ENCODE data around the gene JCAD. TPM values are rescaled to one million over a fixed set of nuclear protein-coding genes. Genes with fewer than 3 reads are reported as not detected.

Gene JCAD
- total RNA-seq, 1 donor from 2014 or later: 3.3 TPM

DNA sequence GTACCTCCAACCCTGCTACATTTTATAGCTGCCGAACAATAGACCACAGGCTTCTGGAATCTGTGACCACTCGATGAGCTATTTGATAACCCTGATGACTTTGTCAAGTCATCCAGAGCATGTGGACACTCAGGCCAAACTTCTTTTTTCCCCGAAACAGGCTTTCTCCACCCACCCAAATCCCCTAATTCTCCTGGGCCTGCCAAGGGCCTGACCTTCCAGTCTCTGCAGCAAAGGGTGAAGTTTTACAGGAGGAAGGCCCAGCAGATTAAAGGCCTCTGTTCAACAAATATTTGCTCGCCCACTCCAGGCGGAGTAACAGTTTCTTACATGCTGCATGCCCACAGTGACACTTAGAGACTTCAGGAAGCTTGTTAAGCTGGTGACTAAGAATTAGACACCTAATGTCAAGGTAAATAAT is 2.0 kb downstream of the JCAD start:
- TF ChIP-seq, protein P1, sequence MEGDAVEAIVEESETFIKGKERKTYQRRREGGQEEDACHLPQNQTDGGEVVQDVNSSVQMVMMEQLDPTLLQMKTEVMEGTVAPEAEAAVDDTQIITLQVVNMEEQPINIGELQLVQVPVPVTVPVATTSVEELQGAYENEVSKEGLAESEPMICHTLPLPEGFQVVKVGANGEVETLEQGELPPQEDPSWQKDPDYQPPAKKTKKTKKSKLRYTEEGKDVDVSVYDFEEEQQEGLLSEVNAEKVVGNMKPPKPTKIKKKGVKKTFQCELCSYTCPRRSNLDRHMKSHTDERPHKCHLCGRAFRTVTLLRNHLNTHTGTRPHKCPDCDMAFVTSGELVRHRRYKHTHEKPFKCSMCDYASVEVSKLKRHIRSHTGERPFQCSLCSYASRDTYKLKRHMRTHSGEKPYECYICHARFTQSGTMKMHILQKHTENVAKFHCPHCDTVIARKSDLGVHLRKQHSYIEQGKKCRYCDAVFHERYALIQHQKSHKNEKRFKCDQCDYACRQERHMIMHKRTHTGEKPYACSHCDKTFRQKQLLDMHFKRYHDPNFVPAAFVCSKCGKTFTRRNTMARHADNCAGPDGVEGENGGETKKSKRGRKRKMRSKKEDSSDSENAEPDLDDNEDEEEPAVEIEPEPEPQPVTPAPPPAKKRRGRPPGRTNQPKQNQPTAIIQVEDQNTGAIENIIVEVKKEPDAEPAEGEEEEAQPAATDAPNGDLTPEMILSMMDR (conservative IDR thresholded peaks at IDR 0.05; ENCODE audit: low read depth, low read length): peak; percentile 8
- no peak overlapping the region for H3K4me3 ChIP-seq (ENCODE audit: low read depth, low read length)
- no peak for DNase-seq (ENCODE audit: low read depth)

DNA sequence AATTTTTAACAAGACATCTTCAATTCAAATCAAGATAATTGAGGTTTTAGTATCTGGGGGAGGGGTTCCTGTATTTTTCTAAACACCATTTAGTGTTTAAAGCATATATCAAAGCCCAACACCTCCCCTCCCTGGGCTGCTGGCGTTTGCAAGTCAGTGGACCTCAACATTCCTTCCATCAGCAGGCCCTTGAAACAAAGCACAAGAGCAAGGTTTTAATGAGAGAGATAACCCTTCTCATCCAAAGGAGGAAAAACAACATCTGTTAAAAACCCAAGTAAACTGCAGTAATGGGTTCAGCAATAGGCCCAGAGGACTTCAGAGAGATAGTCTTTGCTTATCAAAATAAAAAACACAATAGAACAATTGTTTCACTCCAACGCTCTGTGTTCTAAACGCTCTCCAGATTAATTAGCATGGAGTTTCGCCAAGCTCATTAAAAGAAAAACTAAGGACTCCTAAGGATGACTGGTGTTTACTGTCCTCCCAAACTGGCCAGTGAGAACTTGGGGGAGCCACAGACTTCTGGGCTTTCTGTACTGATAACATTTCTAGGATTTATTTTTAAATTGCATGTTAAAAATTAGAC is 2.5 kb downstream of the JCAD start:
- TF ChIP-seq, protein P1 (conservative IDR thresholded peaks at IDR 0.05; ENCODE audit: low read depth, low read length): no peak
- no peak overlapping the region for H3K4me3 ChIP-seq (ENCODE audit: low read depth, low read length)
- DNase-seq (ENCODE audit: low read depth): no peak

DNA sequence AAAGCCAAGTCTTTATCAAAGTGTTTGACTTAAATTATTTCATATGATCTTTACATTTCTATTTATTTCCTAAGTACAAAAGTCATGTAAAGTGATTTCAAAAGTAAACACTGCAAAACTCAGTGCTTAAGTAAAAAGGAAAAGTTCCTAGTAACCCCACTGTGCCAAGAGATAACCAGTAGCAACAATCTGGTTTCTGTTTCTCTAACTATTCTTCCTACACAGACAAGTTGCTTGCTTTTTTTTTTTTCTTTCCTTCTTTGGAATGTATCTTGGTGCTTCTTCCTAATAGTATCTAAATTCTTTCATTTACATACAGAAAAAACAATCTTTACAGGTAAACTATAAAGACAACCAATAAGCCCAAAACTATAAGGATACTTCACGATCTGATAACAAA is 3.1 kb downstream of the JCAD start:
- DNase-seq (ENCODE audit: low read depth): no peak
- TF ChIP-seq, protein P1 (conservative IDR thresholded peaks at IDR 0.05; ENCODE audit: low read depth, low read length): no peak

DNA sequence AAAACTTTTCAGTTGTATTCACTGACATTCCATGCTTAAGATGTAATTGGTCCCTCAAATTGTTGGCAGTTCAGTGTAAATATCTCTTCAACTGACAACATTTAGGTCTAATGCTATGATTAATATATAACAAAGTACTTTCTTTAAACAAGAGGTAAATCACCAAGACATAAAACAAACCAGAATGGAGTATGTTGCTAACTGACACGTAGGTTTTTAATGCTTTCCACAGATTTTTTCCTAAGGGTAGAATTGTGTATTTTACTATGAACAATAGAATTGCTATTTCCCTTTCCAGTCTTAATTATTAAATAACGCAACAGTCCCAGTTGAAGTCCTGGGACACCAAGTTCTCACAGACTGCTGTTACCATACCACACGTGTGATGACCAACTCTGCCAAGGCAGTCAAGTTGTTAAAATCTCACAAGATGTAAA is 4.1 kb downstream of the JCAD start:
- no peak for DNase-seq (ENCODE audit: low read depth)
- no peak overlapping the region for H3K4me3 ChIP-seq (ENCODE audit: low read depth, low read length)
- TF ChIP-seq, protein P1 (conservative IDR thresholded peaks at IDR 0.05; ENCODE audit: low read depth, low read length): no peak

More for the DNA sequence above, 3.1 kb downstream of the JCAD start:
- no peak overlapping the region for H3K4me3 ChIP-seq (ENCODE audit: low read depth, low read length)

DNA sequence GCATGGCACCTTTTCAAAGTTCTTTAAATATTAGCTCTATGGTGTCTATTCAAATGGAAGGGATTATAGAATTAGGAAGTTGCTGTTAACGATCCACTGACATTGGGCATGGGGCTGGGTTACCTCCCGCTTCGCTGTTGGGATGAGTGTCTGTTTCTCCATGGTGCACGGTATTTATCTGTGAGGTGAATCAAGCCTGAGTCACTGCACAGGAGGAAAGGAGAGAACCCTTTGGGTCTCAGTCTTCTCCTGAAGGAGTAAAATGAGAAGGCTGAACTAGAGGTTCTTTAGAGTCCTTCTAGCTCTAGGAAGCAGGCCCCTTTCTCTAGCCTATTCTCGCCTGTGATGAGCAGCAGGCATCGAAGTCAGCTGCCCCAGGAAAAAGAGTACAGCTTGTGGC is 7.3 kb downstream of the JCAD start:
- TF ChIP-seq, protein P1 (conservative IDR thresholded peaks at IDR 0.05; ENCODE audit: low read depth, low read length): no peak
- no peak for DNase-seq (ENCODE audit: low read depth)

DNA sequence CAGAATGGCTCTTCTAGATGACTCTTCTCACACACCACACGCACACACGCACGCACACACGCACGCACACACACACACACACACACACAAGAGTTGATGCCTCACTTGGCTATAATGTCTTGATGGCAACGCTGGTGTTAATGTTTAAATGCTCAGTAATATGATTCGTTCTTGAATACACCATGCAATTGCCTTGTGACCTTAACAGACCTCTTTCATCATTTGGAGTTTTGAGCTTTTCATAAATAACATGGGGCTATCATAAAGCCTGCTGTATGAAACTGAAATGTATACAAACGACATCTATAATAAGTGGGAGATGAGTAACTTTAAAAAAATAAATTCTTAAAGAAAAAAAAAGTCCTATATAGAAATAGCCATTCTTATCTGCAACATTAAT is 8.2 kb downstream of the JCAD start:
- DNase-seq (ENCODE audit: low read depth): no peak
- TF ChIP-seq, protein P1 (conservative IDR thresholded peaks at IDR 0.05; ENCODE audit: low read depth, low read length): no peak

More for the DNA sequence above, 7.3 kb downstream of the JCAD start:
- no peak overlapping the region for H3K4me3 ChIP-seq (ENCODE audit: low read depth, low read length)

DNA sequence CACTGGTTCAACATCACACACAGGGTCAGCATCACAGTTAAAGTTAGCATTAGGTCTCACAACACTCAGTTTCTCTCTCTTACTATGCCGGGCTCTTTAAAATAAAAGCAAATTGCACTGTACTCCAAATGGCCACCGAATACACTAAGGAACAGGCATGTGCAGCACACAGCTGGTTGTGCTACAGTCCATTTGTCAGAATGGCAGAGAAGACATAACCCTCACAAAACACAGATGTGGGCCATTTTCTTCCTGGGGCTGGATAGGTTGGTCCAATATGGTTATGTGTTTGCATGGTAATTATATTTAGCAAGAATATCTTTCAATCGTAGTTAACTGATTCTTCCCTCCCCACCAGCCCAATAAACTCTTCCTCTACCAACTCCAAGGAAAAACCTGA is 9.0 kb downstream of the JCAD start:
- H3K4me3 ChIP-seq (ENCODE audit: low read depth, low read length): no peak overlapping the region
- TF ChIP-seq, protein P1 (conservative IDR thresholded peaks at IDR 0.05; ENCODE audit: low read depth, low read length): no peak
- no peak for DNase-seq (ENCODE audit: low read depth)

More for the DNA sequence above, 8.2 kb downstream of the JCAD start:
- H3K4me3 ChIP-seq (ENCODE audit: low read depth, low read length): no peak overlapping the region
